NCI-H2081 treated with DMSO at 0.1 percent for 48 hours (cell line): ENCODE data around the gene CD58.

Experiments
- DNase-seq: peaks from one replicate; lab custom pipeline; 2025; lab: John Stamatoyannopoulos, UW

CD58 gene

DNA sequence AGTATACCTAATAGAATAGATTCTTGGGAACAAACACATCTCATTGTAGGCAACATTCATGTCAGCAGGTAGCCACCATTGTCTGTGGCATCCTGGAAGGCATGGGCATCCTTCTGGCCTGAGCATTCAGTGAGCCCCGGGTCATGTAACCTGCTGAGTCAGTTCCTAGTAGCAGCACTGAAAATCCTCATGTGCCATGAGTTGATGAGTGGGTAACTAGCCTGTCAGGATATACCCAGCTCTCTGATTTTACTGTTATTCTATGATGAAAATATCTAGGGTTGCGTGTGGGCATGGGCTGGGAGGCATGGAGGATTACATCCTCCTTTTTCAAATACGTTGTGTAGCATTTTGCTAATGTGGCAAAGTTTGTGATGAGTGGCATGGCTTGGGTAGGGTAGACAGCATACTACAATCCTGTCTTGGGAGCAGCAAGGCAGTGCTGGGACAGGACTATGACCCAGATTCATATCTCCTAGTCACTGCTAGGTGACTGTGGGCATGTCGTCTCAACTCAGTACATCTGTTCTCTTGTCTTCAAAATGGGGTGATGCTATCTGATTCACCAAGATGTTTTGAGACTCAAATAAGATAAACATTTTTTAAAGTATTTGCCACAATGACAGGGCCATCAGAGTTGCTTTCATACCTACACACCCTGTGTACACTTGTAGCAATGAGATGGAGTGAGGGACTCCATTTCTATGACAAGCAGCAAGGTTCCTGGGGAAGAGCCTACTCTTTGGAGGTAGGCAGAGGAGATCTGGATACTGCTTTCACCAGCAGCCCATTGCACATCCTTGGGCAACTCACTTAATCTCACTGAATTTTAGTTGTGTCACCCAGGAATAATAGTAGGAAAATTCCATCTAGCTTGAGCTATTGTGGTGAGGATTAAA is 62.5 kb downstream of the CD58 start:
- no peak for DNase-seq

GRCh38 chr1:116507631-116508030 is 63.2 kb downstream of the CD58 start:
- no peak for DNase-seq

DNA sequence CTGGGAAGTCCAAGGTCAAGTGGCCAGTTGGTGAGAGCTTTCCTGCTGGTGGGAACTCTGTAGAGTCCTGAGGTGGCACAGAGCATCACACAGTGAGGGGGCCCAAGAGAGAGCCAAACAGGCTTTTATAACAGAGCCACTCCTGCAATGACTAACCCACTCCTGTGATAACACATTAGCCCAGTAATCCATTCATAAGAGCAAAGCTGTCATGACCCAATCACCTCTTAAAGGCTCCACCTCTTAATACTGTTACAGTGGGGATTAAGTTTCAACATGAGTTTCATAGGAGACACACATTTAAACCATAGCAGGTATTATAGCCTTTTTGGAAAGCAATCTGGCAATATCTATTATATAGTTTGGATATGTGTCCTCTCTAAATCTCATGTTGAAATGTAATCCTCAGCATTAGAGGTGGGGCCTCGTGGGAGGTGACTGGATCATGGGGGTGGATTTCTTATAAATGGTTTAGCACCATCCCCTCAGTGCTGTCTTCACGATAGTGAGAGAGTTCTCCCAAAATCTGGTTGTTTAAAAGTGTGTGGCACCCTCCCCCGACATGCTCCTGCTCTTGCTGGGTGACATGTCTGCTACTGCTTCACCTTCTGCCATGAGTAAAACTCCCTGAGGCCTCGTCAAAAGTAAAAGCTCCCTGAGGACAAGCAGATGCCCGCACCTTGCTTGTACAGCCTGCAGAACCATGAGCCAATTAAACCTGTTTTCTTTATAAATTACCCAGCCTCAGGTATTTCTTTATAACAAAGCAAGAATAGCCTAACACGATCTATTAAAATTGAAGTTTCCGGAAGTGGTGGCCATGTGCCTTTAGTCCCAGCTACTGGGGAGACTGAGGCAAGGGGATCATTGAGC is 64.5 kb downstream of the CD58 start:
- no peak for DNase-seq

DNA sequence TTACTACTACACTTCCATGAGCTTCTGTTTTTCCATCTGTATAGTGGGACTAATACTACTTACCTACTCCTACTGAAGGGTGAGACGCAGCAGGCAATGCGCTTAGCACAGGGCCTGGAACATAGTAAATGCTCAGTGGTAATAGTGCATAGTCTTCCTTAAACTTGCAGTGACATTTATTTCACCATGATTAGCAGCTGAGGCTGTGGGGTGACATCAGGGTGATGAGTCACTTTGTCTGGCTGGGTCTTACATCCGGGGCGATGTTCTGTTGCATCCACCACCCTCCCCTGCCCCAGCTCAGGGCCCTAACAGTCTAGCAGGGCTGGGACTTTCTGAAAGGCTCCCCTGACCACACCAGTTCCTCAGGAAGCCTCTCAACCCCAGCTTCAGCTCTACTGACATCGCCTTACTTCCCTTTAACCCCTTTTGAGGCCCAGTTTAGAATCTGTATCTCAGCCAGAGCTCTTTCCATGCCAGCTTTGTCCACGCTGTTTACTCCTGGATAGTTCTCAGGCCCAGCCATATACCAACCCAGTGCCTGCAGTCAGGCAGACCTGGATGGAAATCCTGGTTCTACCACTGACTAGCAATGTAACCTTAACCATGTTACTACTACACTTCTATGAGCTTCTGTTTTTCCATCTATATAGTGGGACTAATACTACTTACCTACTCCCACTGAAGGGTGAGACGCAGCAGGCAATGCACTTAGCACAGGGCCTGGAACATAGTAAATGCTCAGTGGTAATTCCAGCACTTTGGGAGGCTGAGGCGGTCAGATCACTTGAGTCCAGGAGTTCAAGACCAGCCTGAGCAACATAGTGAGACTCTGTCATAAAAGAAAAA is 66.3 kb downstream of the CD58 start:
- DNase-seq, result no peak

- no peak for DNase-seq
Observed at GRCh38 chr1:116503546-116504307, 67.1 kb downstream of the CD58 start.

DNA sequence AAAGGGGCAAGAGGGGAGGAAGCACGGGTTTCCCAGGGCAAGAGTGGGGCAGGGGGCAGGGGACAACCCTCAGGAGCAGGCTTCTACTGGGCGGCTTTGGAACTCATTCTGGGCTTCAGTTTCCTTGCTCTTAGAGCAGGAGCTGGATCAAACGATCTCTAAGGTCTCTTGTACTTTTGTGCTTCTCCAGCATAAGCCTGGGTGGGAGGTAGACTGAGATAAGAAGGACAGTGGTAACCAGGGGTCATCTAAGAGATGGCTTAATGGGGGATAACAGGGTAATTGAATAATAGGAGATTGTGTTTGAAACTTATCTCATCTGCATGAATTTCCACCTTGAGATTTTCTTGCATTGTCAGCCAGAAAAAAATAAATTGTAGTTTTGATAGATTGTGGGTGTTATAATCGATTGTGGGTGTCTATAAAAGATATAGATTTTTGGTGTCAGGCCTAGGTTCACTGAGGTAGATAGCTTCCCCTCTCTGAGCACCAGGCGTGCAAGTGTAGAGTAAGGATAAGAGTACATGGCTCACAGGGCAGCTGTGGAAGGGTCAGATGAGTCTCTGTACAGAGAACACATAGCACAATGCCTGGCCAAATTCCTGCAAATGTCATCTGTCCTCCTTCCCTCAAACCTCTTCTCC is 68.0 kb downstream of the CD58 start:
- DNase-seq, result no peak

- no peak for DNase-seq
Observed at GRCh38 chr1:116501870-116502244, 69.0 kb downstream of the CD58 start.

GRCh38 chr1:116501125-116501869 is 69.5 kb downstream of the CD58 start:
- no peak for DNase-seq

DNA sequence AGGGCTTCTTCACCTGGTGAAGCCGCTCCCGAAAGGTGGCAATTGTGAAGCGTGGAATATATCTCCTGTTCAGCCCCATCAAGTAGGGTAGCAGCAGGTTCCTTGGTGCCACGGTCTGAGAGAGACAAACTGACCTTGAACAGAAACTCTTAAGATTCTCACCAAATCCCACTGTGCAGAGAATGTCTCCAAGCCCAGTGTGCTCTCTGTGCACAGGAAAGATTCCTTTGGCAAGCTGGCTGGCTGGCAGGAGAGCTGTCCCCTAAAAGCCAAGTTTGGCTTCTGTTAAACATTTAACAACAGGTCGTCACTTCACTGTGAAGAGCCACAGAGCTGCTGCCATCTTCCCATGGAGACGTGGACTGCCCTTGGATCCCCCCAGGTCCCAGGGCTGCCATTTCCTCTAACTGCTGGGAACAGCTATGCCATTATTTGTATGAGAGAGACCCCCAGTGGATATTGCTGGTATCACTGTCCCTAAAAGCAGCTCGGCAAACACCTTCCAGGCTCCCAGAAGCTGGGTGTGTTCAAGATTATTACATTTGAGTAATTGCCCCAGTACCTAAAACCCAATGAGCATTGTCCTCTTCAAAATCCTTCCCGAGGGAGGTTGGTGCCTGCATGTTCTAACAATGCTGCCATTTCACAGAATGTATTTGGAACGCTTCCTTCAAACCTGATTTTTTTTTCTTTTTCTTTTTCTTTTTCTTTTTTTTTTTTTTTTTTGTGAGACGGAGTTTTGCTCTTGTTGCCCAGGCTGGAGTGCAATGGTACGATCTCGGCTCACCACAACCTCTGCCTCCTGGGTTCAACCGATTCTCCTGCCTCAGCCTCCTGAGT is 71.8 kb downstream of the CD58 start:
- no peak for DNase-seq

DNA sequence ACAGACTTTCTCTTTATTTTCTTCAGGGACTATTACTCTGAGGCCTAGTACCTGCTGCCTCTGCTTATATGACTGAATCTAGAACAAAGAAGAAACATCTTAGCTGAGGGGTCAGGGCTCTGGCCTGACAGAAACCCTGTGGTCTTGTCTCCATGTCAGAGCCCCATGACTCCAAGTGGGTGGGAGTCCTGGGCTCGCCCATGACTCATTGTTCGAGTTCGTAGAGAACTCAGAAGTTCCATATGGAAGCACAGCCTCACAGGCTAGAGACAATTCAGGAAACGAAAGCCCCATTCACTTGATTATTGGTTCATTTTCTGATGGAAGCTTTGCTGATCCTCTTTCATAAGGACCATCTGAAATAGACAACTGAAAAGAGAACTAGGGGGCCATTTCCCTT is 73.2 kb downstream of the CD58 start:
- DNase-seq, result no peak

GRCh38 chr1:116496898-116497297 is 73.9 kb downstream of the CD58 start:
- DNase-seq, result no peak

- no peak for DNase-seq
Observed at GRCh38 chr1:116496380-116496779, 74.4 kb downstream of the CD58 start.

DNA sequence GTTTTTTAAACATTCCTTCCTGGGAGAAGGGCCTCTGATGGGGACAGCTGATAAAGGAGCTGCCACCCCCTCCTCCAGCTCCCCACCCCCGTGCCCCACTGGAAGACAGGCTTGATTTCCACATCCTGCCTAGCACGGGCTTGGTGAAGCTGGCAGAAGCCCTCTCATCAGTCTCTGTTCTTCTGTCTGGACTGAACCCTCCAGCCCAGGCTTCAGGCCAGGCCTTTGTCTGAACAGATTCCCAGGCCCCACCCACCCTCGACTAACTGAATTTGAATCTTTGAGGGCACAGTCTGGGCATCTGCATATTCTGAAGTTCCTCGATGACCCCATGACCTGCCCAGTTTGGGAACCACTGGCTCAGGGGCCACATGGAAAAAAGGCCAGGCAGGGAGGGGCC is 75.3 kb downstream of the CD58 start:
- DNase-seq, result no peak

DNA sequence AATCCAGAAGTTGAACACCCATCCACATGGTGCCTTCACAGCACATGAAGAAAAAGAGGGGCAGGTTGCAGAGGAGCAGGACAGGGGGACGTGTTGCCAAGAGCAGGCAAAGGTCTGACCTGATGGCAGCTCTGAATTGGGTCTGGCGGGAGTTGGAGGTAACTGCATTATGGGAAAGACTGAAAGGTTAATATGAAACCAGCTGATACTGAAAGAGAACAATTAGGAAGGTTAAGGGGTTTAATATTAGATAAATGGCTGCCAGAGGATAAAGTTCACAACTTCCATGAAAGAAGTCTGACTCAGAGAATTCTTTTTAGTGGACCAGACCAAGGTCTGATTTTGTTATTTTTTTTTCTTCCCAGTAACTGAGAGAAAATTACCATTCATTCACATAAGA is 76.1 kb downstream of the CD58 start:
- no peak for DNase-seq

DNA sequence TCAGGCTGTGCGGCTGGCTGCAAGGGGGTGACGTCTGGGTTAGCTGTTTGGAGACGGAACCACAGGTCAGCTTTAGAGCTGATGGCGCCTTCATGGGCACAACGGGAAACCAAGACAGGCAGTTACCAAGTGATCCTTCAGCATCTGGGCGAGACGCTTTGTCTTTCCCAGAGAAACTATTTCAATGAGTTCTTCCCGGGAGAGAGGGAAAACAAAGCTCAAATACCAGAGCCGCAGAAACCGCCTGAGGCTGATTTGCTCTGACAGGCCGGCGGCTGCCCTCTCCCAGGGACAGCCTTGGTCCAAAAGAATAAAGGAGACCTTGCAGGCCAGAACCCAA is 76.5 kb downstream of the CD58 start:
- no peak for DNase-seq

DNA sequence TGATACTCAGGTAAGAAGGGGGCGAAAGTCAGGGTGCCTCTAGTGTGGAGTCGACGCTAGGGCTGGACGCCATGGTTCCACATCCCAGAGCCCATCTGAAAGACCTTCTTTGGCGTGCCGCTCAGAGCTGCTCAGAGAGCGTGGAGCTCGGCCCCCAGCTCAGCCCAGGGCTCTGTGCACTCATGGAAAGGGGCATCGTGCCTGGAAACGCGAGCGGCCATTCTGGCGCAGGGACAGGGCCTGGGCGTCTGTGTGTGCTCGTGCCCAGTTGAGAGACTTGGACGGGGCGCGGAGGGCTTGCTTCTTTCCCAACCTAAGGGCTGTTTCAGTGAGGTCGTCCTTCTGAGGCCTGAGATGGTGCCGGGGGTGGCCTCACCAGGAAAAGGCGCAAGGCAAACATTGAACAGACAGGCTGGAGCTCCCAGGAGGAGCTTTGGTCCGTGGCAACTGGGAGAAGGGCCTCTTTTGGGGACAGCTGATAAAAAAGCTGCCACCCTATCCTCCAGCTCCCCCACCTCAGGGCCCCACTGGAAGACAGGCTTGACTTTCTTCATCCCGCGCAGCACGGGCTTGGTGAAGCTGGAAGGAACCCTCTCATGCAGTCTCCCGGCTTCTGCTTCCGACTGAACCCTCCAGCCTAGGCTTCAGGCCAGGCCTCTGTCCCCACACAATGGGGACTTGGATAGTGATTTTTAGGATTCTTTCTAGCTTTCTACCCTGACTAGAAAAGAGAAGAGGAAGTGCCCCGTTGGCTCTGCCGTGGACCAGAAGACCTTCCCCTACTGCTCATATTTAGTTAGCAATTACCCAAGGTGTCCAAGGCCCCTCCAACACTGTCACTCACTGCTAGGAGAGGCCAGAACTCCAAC is 77.1 kb downstream of the CD58 start:
- no peak for DNase-seq

DNA sequence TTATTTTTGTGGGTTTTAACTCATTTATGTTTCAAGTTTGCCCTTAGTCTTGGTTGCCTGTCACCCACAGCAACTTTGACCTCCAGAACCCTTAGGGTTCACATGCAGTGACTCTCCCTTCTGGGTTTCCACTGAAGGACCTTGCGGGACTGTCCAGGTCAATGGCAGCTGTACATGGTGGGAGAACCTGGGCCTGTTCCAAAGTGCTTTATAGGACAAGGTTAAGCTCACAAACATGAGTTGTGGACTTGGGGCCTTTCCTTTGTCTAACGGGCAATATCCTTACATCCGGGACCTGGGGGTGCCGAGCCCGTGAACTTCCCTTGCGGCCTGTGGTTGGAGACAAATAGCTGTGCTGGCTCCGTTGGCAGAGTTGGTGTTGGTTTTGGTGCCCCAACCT is 77.8 kb downstream of the CD58 start:
- no peak for DNase-seq

GRCh38 chr1:116492358-116492811 is 78.4 kb downstream of the CD58 start:
- DNase-seq, result no peak
